ENCODE measurements around the gene CNOT8.

Gene CNOT8

GRCh38 chr5:154841273-154841661, 17.2 kb upstream of the CNOT8 start:
- in situ Hi-C loops (cut with MboI; ENCODE audit: low sequenced_read_pairs, unreplicated experiment) = no loop called here
- no peak for TF ChIP-seq CTCF (IDR thresholded peaks at IDR 0.05; ENCODE audit: borderline replicate concordance, control extremely low read depth, extremely low read depth, insufficient read depth, missing control alignments)
- no peak for DNase-seq (ENCODE audit: low spot score)

DNA sequence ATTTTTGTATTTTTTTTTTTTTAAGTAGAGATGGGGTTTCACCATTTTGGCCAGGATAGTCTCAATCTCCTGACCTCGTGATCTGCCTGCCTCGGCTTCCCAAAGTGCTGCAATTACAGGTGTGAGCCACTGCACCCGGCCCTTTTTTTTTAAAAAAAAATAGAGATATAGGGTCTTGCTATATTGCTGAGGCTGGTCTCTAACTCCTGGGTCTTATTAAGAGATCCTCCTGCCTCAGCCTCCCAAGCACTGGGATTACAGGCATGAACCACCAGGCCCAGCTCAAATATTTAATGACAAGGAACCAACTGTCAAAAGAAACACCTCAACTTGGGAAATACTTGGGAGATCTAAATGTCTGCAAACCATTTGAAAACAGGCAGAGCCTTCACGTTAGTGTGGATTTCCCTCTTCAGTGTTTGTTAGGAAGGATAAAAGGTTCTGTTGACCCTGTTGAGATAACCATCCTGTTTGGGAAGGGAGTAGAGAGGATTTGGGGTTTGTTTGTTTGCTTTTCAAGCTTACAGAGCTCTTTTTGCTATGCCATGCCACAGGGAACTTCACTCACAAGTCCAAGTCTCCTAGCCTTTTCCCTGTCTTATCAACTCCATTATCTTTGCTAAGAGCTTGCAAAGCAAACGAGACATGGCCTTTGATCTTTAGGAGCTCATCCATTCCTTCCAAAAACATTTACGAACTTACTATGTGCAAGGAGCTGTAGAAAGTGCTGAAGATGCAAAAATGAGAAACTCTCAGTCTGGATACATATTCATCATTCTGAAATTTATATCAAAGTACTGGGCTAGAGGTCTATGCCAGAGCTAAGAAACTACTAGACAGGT, 15.5 kb upstream of the CNOT8 start:
- no peak for TF ChIP-seq CTCF (IDR thresholded peaks at IDR 0.05; ENCODE audit: borderline replicate concordance, control extremely low read depth, extremely low read depth, insufficient read depth, missing control alignments)
- in situ Hi-C loops (cut with MboI; ENCODE audit: low sequenced_read_pairs, unreplicated experiment) = no loop called here
- DNase-seq (ENCODE audit: low spot score) = no peak

- in situ Hi-C loops (cut with MboI; ENCODE audit: low sequenced_read_pairs, unreplicated experiment) = no loop called here
- DNase-seq (ENCODE audit: low spot score) = no peak
- TF ChIP-seq CTCF (IDR thresholded peaks at IDR 0.05; ENCODE audit: borderline replicate concordance, control extremely low read depth, extremely low read depth, insufficient read depth, missing control alignments) = no peak
Measured at GRCh38 chr5:154844809-154845208, 13.6 kb upstream of the CNOT8 start.

DNA sequence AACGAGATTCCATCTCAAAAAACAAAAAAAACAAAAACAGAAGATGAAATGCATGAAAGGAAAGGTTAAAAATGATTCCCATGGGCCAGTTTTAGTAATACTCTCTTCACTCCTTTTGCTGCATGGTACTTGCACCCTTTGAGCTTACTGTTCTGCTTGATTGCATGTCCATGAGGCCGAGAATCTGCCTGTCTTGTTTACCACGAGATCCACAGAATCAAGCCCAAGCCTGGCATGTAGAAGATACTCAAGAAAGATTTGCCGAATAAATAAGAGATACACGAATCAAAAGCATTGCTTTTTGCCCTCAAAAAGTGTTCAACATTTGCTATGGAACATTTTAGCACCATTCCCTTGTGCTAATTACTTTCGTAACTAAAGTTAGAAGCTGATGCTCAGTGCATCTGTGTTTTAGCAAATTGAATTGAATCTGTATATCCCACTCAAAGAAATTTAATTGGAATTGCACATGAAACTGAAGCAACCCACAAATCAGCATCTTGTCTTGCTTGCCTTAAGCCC, 9.1 kb upstream of the CNOT8 start:
- no peak for DNase-seq (ENCODE audit: low spot score)
- TF ChIP-seq CTCF (IDR thresholded peaks at IDR 0.05; ENCODE audit: borderline replicate concordance, control extremely low read depth, extremely low read depth, insufficient read depth, missing control alignments) = no peak
- in situ Hi-C loops (cut with MboI; ENCODE audit: low sequenced_read_pairs, unreplicated experiment) = no loop called here

GRCh38 chr5:154849791-154850201, 8.6 kb upstream of the CNOT8 start:
- in situ Hi-C loops (cut with MboI; ENCODE audit: low sequenced_read_pairs, unreplicated experiment) = no loop called here
- no peak for TF ChIP-seq CTCF (IDR thresholded peaks at IDR 0.05; ENCODE audit: borderline replicate concordance, control extremely low read depth, extremely low read depth, insufficient read depth, missing control alignments)
- no peak for DNase-seq (ENCODE audit: low spot score)

DNA sequence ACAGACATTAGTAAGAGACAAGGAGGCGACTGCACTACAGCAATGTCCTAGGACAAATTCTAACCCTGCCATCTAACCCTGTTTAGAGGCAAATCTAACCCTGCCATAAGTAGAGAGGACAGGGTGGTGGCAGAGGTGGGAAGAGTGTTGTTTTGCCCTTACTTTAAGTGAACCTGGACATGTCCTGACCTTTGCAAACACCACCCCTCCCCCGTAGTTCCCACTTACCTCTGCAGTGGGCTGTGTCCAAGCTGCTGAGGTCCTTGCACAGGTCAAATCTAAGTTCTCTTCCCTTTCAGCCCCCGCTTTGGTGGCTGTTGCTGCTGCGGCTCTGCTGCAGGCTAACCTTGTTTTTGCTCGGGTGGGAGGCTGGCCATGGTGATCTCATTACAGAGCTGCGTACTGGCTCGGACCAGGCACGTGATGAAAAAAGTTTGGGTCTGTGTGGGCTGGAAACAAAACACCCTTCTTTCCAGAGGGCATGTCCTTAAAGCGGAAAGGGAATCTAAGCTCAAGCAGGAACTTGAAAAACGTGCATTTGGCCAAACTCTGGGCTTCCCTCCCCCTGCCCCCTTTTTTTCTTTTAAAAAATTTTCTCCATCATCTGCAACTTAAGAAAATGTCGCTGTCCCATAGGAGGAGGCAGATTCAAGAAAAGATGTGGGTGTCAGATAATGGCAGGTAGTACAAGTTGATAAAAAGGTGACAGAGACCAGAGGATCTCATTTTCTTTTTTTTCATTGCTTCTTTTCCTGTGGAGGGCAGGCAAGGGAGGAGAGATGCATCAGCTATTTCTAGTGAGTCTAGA, 8.0 kb upstream of the CNOT8 start, which contains the start of gene FAXDC2:
FAXDC2 (minus strand) TSS at position 349 of the 808 bp plus-strand sequence. CDS start 12,425 bp downstream, outside the sequence.
- no peak for TF ChIP-seq CTCF (IDR thresholded peaks at IDR 0.05; ENCODE audit: borderline replicate concordance, control extremely low read depth, extremely low read depth, insufficient read depth, missing control alignments)
- in situ Hi-C loops (cut with MboI; ENCODE audit: low sequenced_read_pairs, unreplicated experiment) = no loop called here
- peak; percentile 50 for DNase-seq (ENCODE audit: low spot score)
